ENCODE measurements around the gene UCK2.

The UCK2 gene

DNA sequence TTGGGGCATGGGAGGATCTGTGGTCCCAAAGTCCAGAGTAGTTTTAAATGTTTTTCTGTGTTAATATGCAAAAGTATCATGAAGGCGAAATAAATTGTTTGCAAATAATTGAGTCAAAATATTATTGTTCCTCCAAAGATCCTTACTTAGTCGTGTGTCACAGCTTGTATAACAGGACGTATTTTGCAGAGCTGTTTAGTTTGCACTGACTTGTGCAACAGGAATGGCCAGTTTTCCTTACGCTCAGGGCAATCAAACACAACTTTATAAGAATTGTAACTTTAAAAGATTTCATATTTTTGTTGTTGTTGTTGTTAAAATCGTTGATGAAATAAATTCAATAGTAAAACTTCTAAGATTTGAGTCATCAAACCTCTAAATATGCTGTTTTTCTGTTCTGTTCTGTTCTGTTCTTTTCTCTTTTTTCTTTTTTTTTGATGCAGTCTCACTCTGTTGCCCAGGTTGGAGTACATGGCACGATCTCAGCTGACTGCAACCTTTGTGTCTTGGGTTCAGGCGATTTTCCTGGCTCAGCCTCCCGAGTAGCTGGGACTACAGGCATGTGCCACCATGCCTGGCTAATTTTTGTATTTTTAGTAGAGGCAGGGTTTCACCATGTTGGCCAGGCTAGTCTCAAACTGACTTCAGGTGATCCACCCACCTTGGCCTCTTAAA, 60.6 kb downstream of the UCK2 start:
- H3K4me3 ChIP-seq (ENCODE audit: low read depth, low read length) = peak overlapping the region; percentile 42
- TF ChIP-seq, protein P1, sequence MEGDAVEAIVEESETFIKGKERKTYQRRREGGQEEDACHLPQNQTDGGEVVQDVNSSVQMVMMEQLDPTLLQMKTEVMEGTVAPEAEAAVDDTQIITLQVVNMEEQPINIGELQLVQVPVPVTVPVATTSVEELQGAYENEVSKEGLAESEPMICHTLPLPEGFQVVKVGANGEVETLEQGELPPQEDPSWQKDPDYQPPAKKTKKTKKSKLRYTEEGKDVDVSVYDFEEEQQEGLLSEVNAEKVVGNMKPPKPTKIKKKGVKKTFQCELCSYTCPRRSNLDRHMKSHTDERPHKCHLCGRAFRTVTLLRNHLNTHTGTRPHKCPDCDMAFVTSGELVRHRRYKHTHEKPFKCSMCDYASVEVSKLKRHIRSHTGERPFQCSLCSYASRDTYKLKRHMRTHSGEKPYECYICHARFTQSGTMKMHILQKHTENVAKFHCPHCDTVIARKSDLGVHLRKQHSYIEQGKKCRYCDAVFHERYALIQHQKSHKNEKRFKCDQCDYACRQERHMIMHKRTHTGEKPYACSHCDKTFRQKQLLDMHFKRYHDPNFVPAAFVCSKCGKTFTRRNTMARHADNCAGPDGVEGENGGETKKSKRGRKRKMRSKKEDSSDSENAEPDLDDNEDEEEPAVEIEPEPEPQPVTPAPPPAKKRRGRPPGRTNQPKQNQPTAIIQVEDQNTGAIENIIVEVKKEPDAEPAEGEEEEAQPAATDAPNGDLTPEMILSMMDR (IDR thresholded peaks at IDR 0.05; ENCODE audit: control insufficient read depth, extremely low read depth, insufficient read depth) = no peak
- peak; percentile 81 for DNase-seq (ENCODE audit: low read depth)

DNA sequence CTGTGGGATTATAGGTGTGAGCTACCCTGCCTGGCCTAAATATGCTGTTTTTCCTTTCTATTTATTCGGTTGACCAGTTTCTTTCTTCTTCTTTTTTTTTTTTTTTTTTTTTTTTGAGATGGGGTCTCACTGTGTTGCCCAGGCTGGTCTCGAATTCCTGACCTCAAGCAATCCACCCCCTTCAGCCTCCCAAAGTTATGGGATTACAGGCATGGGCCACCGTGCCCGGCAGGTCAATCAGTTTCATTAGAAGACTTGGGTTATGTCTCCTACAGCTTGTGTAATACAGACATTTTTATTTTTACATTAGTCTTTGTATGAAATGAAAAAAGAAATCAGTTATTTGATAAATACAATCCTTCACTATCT, 61.1 kb downstream of the UCK2 start:
- TF ChIP-seq, protein P1 (IDR thresholded peaks at IDR 0.05; ENCODE audit: control insufficient read depth, extremely low read depth, insufficient read depth) = no peak
- DNase-seq (ENCODE audit: low read depth) = no peak
- peak overlapping the region; percentile 42 for H3K4me3 ChIP-seq (ENCODE audit: low read depth, low read length)

DNA sequence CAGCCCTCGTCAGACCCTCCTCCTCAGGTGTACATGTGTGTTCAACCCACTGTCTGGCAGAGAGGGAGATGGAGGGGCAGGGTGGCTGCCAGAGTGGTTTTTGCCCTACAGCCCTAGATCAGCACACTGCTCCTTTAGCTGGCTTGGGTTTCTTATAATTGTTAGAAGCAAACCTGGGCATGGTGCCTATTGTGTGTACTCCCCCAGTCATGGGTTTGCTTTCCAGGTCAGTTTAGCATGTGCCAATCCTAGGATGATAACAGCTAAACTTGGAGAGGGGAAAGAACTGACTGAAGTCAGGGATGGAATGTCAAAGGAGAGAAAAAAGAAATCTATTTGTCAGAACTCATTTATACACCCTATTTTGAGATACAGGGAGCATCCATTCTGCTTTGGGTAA, 63.3 kb downstream of the UCK2 start:
- no peak overlapping the region for H3K4me3 ChIP-seq (ENCODE audit: low read depth, low read length)
- TF ChIP-seq, protein P1 (IDR thresholded peaks at IDR 0.05; ENCODE audit: control insufficient read depth, extremely low read depth, insufficient read depth) = no peak
- no peak for DNase-seq (ENCODE audit: low read depth)

DNA sequence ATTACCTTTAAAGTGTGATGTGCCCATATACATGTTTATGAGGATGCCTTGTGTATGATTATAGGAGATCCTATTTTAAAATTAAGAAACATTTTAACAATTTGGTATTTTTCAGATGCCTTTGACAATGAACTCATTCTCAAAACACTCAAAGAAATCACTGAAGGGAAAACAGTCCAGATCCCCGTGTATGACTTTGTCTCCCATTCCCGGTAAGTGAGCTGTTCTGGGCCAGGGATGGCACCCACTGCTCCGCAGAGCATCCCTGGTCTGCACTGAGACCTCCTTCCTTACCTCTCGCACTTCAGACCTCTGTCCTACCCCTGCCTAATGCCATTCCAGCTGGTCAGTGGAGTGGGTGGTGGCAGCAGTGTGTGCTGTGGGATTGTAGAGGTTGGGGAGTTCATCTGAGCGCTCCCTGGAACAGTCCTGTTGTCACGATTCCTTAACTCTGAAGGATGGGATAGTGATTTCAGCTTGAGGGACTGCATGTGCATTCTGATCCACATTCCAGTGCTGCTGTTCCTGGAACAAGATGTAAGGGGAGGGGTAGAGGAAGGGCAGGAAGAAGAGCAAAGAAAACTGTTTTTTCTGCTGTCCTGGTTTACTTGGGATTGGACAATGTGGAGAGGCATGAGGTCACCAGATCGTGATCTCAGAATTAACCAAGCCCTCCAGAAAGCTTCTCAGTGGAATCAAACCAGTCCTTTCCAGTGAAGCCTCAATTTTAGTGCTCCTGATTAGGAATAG, 63.9 kb downstream of the UCK2 start:
- TF ChIP-seq, protein P1 (IDR thresholded peaks at IDR 0.05; ENCODE audit: control insufficient read depth, extremely low read depth, insufficient read depth) = no peak
- no peak for DNase-seq (ENCODE audit: low read depth)
- no peak overlapping the region for H3K4me3 ChIP-seq (ENCODE audit: low read depth, low read length)

DNA sequence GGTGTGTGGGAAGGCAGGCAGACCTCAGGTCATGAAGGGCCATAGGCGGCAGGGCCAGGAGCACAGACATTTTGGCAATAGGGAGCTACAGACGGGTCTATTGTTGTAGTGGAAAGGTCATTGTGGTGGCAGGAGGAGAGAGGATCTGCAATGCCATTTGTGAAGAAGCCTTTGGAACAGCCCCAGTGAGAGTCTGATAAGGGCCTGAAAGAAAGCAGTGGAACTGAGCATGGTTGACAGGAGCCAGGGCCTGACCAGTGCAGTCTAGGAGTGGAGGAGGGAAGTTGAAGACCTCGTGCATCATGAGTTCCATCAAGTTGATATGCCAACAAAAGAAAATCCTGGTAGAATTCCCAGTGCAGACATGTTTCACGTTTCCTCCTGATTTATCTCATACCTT, 65.5 kb downstream of the UCK2 start:
- no peak for DNase-seq (ENCODE audit: low read depth)
- TF ChIP-seq, protein P1 (IDR thresholded peaks at IDR 0.05; ENCODE audit: control insufficient read depth, extremely low read depth, insufficient read depth) = no peak
- H3K4me3 ChIP-seq (ENCODE audit: low read depth, low read length) = no peak overlapping the region

DNA sequence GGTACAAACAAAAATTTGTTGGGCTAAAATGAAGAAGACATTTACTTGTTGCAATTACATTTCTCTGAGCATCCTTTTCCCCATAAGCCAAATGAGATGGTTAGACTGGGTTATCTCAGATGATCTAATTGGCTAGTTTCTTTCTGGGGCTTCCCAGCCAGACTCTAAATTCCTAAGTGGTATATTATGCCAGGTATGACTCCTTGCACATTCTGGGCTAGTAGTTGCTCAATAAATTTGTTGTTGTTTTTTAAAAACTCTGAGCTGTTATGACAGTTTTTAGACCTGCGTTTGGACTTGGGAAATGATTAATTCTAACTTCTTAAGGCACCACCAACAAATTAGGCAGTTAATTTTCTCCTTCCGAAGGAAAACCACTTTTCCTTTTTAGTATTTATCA, 66.1 kb downstream of the UCK2 start:
- H3K4me3 ChIP-seq (ENCODE audit: low read depth, low read length) = no peak overlapping the region
- TF ChIP-seq, protein P1 (IDR thresholded peaks at IDR 0.05; ENCODE audit: control insufficient read depth, extremely low read depth, insufficient read depth) = no peak
- DNase-seq (ENCODE audit: low read depth) = no peak

Data from LNCaP clone FGC (cell line).